OCI-LY7 (cell line): ENCODE data around the gene CFAP57.

Source experiments
- EZH2phosphoT487 ChIP-seq: fragments of 200-600 bp; sonication (generic); IDR thresholded peaks from 2 replicates; pipeline ENCODE4 v1.6.1; 2018; ENCODE audit warnings: low read depth, borderline replicate concordance, mild to moderate bottlenecking, mixed run types, antibody characterized with exemption, low read length, moderate library complexity, mixed read lengths
- TF ChIP-seq, protein P1 (sequence below): fragments of 200-600 bp; sonication (generic); conservative IDR thresholded peaks from 2 replicates; pipeline ENCODE4 v1.5.1; 2014; ENCODE audit warnings: mild to moderate bottlenecking, antibody characterized with exemption, low read length, moderate library complexity, mixed read lengths

- TF ChIP-seq, protein P1, sequence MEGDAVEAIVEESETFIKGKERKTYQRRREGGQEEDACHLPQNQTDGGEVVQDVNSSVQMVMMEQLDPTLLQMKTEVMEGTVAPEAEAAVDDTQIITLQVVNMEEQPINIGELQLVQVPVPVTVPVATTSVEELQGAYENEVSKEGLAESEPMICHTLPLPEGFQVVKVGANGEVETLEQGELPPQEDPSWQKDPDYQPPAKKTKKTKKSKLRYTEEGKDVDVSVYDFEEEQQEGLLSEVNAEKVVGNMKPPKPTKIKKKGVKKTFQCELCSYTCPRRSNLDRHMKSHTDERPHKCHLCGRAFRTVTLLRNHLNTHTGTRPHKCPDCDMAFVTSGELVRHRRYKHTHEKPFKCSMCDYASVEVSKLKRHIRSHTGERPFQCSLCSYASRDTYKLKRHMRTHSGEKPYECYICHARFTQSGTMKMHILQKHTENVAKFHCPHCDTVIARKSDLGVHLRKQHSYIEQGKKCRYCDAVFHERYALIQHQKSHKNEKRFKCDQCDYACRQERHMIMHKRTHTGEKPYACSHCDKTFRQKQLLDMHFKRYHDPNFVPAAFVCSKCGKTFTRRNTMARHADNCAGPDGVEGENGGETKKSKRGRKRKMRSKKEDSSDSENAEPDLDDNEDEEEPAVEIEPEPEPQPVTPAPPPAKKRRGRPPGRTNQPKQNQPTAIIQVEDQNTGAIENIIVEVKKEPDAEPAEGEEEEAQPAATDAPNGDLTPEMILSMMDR, result no peak
- no peak for TF ChIP-seq EZH2phosphoT487
Measured at GRCh38 chr1:43267291-43267805, 95.2 kb downstream of the CFAP57 start.
